WTC11 (cell line): ENCODE data around the gene ALOXE3. TPM values are rescaled to one million over a fixed set of nuclear protein-coding genes. Genes with fewer than 3 reads are reported as not detected.

Experiments
- ATAC-seq: fragments of 200-7000 bp; cut with Tn5 transposase; 2 replicates; pipeline ENCODE4 v1.10.0; 2021; ENCODE audit warnings: mild to moderate bottlenecking, moderate library complexity
- CTCF ChIA-PET: fragments of 300-600 bp; sonication (Branson Sonifier 250); formaldehyde crosslinking; loops from one replicate; lab custom pipeline; 2021; ENCODE audit warnings: antibody characterized with exemption; lab: Charles Lee
- POLR2A ChIA-PET: fragments of 350-600 bp; sonication (Branson Sonifier 250); formaldehyde crosslinking; loops from one replicate; lab custom pipeline; 2021; ENCODE audit warnings: antibody characterized with exemption; lab: Charles Lee
- DNase-seq: peaks from one replicate; pipeline ENCODE4 v3.0.0; 2021; ENCODE audit warnings: low spot score
- H3K27ac Mint-ChIP-seq: 2 replicates; pipeline ENCODE4 v1.8.0; 2021; ENCODE audit warnings: mixed read lengths
- H3K27me3 Mint-ChIP-seq: 2 replicates; pipeline ENCODE4 v1.8.0; 2021; ENCODE audit warnings: low read depth, mild to moderate bottlenecking, moderate library complexity, mixed read lengths
- H3K36me3 Mint-ChIP-seq: 2 replicates; pipeline ENCODE4 v1.8.0; 2021; ENCODE audit warnings: mixed read lengths
- H3K4me1 Mint-ChIP-seq: 2 replicates; pipeline ENCODE4 v1.8.0; 2022; ENCODE audit warnings: mixed read lengths
- H3K4me3 Mint-ChIP-seq: 2 replicates; pipeline ENCODE4 v1.8.0; 2021; ENCODE audit warnings: mild to moderate bottlenecking, moderate library complexity, mixed read lengths
- H3K9me3 Mint-ChIP-seq: 2 replicates; pipeline ENCODE4 v1.8.0; 2021; ENCODE audit warnings: mixed read lengths
- CTCF ChIP-seq: fragments of 200-600 bp; IDR thresholded peaks from 2 replicates; pipeline ENCODE4 v1.8.0; 2022; ENCODE audit warnings: antibody characterized with exemption
- GABPB1 ChIP-seq: sonication (generic); formaldehyde crosslinking; IDR thresholded peaks from 2 replicates; pipeline ENCODE4 v1.8.1; 2023; ENCODE audit warnings: mild to moderate bottlenecking, missing genetic modification reagents
- MXD4 ChIP-seq: fragments of 250-450 bp; sonication (Bioruptor Pico); IDR thresholded peaks from 2 replicates; pipeline ENCODE4 v1.8.0; 2021; ENCODE audit warnings: mild to moderate bottlenecking, moderate library complexity, borderline replicate concordance
- NFYB ChIP-seq: sonication (generic); formaldehyde crosslinking; conservative IDR thresholded peaks from 2 replicates; pipeline ENCODE4 v1.8.0; 2022; ENCODE audit warnings: low read depth, missing genetic modification reagents
- NR2C2 ChIP-seq: sonication (generic); formaldehyde crosslinking; IDR thresholded peaks from 2 replicates; pipeline ENCODE4 v1.8.0; 2022; ENCODE audit warnings: mild to moderate bottlenecking, missing genetic modification reagents
- SOX15 ChIP-seq: fragments of 250-450 bp; sonication (Bioruptor Pico); IDR thresholded peaks from 2 replicates; pipeline ENCODE4 v1.9.0; 2021; ENCODE audit warnings: mild to moderate bottlenecking
- TP53 ChIP-seq: sonication (generic); formaldehyde crosslinking; IDR thresholded peaks from 2 replicates; pipeline ENCODE4 v1.8.1; 2023; ENCODE audit warnings: mild to moderate bottlenecking, missing genetic modification reagents
- ZNF121 ChIP-seq: sonication (generic); formaldehyde crosslinking; IDR thresholded peaks from 2 replicates; pipeline ENCODE4 v1.8.0; 2023; ENCODE audit warnings: missing genetic modification reagents
- ZNF263 ChIP-seq: sonication (generic); formaldehyde crosslinking; IDR thresholded peaks from 2 replicates; pipeline ENCODE4 v1.8.1; 2022; ENCODE audit warnings: low read depth, mild to moderate bottlenecking, moderate library complexity, missing genetic modification reagents
- ZNF532 ChIP-seq: fragments of 250-450 bp; sonication (Bioruptor Pico); IDR thresholded peaks from 2 replicates; pipeline ENCODE4 v1.9.0; 2021; ENCODE audit warnings: mild to moderate bottlenecking, borderline replicate concordance
- total RNA-seq: library from RNA; stranded (reverse); gene quantifications from 3 replicates; pipeline ENCODE4 v1.2.3, GENCODE V29; 2021
- TF ChIP-seq, protein P1 (sequence below): fragments of 250-450 bp; sonication (Bioruptor Pico); IDR thresholded peaks from 2 replicates; pipeline ENCODE4 v2.1.2; 2022; ENCODE audit warnings: mild to moderate bottlenecking, moderate library complexity
- TF ChIP-seq, protein P2 (sequence below): sonication (generic); formaldehyde crosslinking; conservative IDR thresholded peaks from 2 replicates; pipeline ENCODE4 v1.8.1; 2022; ENCODE audit warnings: mild to moderate bottlenecking, missing genetic modification reagents
- TF ChIP-seq, protein P3 (sequence below): sonication (generic); formaldehyde crosslinking; IDR thresholded peaks from 2 replicates; pipeline ENCODE4 v1.8.0; 2022; ENCODE audit warnings: mild to moderate bottlenecking, missing genetic modification reagents

Gene ALOXE3
- total RNA-seq, 1 experiment from 2014 or later, result 0.81 TPM

DNA sequence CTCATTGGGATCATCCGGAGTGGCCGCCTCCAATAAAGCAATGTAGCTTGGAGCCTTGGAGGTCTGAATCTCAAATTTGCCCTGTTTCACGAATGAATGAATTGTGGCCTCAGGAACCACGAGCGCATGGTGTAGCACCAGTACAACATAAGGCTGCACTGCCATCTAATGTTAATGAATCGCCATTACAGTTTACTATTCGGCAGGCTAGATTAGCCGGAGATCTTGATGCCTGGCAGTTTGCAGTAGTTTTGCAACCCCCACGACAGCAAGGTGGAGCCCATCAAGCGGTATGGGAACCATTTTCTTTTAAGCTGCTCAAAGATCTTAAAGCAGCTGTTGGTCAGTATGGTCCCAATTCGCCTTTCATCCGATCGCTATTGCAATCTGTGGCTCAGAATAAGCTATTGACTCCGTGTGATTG, 60.6 kb downstream of the ALOXE3 start:
- Mint-ChIP-seq H3K4me3 (peak overlapping the region; percentile 32; the same call in 1 of the 2 replicates), H3K4me1 (peaks cover 38% of the 10 kb centered on the region), H3K27me3 (peaks cover 38% of the 10 kb centered on the region), H3K36me3 (no peaks in the 10 kb centered on the region), H3K27ac (no peak overlapping the region), H3K9me3 (no peaks in the 10 kb centered on the region)
- DNase-seq (peak; percentile 47), ATAC-seq (peak; percentile 87)
- no peak for TF ChIP-seq ZNF263 (CRISPR knock-in tag)
- TF ChIP-seq, protein P1, sequence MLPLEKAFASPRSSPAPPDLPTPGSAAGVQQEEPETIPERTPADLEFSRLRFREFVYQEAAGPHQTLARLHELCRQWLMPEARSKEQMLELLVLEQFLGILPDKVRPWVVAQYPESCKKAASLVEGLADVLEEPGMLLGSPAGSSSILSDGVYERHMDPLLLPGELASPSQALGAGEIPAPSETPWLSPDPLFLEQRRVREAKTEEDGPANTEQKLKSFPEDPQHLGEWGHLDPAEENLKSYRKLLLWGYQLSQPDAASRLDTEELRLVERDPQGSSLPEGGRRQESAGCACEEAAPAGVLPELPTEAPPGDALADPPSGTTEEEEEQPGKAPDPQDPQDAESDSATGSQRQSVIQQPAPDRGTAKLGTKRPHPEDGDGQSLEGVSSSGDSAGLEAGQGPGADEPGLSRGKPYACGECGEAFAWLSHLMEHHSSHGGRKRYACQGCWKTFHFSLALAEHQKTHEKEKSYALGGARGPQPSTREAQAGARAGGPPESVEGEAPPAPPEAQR (CRISPR knock-in tag), result no peak
- TF ChIP-seq, protein P2, sequence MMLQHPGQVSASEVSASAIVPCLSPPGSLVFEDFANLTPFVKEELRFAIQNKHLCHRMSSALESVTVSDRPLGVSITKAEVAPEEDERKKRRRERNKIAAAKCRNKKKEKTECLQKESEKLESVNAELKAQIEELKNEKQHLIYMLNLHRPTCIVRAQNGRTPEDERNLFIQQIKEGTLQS, result no peak
- peak; percentile 36; the same call in 1 of the 2 replicates for TF ChIP-seq ZNF121
- TF ChIP-seq, protein P3, sequence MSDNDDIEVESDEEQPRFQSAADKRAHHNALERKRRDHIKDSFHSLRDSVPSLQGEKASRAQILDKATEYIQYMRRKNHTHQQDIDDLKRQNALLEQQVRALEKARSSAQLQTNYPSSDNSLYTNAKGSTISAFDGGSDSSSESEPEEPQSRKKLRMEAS, result peak; percentile 39; the same call in 1 of the 2 replicates
- TF ChIP-seq CTCF, result peak; percentile 62
- ChIA-PET POLR2A (no interaction called here), CTCF (interaction anchor here (0.6 to 11.8 kb wide), 38 partner anchors 11 to 352 kb away, joined by 3 to 380 read pairs (median 4); partner anchors contain the start of genes ALOX15B, ALOXE3, BORCS6 and CHD3)

DNA sequence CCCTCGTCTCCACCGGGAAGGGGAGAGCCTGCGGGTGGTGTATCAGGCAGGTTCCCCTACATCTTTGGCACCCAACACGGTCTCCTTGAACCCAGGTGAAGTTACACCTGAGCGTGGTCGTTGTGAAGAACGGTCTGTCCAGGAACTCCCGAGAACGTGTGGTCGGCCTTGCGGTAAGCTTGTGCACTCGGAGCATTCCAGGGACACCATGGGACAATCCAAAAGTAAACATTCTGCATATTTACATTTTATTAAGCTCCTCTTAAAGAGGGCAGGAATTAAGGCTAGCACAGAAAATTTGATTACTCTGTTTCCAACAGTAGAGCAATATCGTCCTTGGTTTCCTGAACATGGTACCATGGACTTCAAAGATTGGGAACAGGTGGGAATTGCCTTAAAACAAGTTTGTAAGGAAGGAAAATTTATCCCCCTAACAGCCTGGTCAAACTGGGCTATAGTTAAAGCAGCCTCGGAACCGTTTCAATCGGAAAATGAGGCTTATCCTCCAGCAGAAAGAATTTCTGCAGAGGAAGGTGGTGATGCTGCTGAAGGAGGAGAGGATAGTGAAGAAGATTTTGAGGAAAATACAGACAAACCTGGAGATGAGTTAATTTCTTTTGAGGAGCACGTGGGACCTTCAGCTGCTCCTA, 61.2 kb downstream of the ALOXE3 start:
- no peak for TF ChIP-seq NR2C2 (CRISPR knock-in tag)
- TF ChIP-seq, protein P3, result no peak
- no peak for TF ChIP-seq MXD4
- TF ChIP-seq SOX15 (CRISPR knock-in tag), result no peak

GRCh38 chr17:8056232-8056975, 61.9 kb downstream of the ALOXE3 start:
- Mint-ChIP-seq H3K9me3 (no peaks in the 10 kb centered on the region), H3K27me3 (peaks cover 27% of the 10 kb centered on the region), H3K4me3 (no peak overlapping the region), H3K4me1 (peaks cover 25% of the 10 kb centered on the region), H3K36me3 (no peaks in the 10 kb centered on the region), H3K27ac (no peak overlapping the region)
- CTCF ChIA-PET, result interaction anchor here (1.0 to 11.8 kb wide), 16 partner anchors 9 to 313 kb away, joined by 3 to 380 read pairs (median 12); partner anchors contain the start of genes ALOXE3 and RNF227
- ATAC-seq, result no peak
- POLR2A ChIA-PET, result no interaction called here
- no peak for TF ChIP-seq NFYB (CRISPR knock-in tag)
- no peak for TF ChIP-seq ZNF532 (CRISPR knock-in tag)
- TF ChIP-seq GABPB1 (CRISPR knock-in tag), result peak; percentile 90
- no peak for TF ChIP-seq CTCF
- no peak for TF ChIP-seq TP53 (CRISPR knock-in tag)
- DNase-seq, result peak; percentile 8

More for the DNA sequence above, 61.2 kb downstream of the ALOXE3 start:
- DNase-seq (no peak), ATAC-seq (no peak)
- no peak overlapping the region for H3K4me3 Mint-ChIP-seq
- no peaks in the 10 kb centered on the region for H3K36me3 Mint-ChIP-seq
- H3K27ac Mint-ChIP-seq, result no peak overlapping the region
- ChIA-PET POLR2A (no interaction called here), CTCF (interaction anchor here (0.6 to 11.8 kb wide), 37 partner anchors 10 to 353 kb away, joined by 3 to 380 read pairs (median 4); partner anchors contain the start of genes ALOX15B, ALOXE3, BORCS6 and CNTROB)
- peaks cover 32% of the 10 kb centered on the region for H3K4me1 Mint-ChIP-seq
- H3K9me3 Mint-ChIP-seq, result no peaks in the 10 kb centered on the region
- H3K27me3 Mint-ChIP-seq, result peaks cover 32% of the 10 kb centered on the region
